ENCODE measurements around the gene FAM47E. TPM values are rescaled to one million over a fixed set of nuclear protein-coding genes. Genes with fewer than 3 reads are reported as not detected.

The FAM47E gene
- total RNA-seq, 1 experiment from 2014 or later: 0.72 TPM

DNA sequence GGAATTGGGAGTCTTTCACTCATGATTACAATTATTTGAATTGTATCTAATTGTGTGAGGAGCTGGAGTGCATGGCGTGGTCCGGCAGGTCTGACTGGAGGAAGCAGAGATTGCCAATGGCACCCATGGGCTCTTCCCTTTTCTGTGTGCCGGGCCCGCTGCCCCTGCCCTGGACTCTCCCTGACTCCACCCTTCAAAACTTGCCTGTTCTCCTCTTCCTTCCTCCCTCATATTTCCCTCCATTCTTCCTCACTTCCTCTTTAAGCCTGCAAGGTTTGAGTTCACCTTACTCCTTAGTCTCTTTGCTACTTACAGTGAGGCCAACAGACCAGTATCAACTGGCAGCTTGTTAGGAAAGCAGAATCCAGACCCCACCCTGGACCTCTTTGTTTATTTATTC is 48.5 kb downstream of the FAM47E start:
- Histone ChIP-seq H3K4me1 (ENCODE audit: control insufficient read depth, insufficient read depth, low read length) (peaks cover 17% of the 10 kb centered on the region), H3K9me3 (ENCODE audit: control insufficient read depth, insufficient read depth, low read depth, low read length) (no peaks in the 10 kb centered on the region), H3K27me3 (ENCODE audit: control insufficient read depth, insufficient read depth, low read length) (no peaks in the 10 kb centered on the region), H3K27ac (ENCODE audit: low read length) (no peak overlapping the region), H3K36me3 (ENCODE audit: control insufficient read depth, insufficient read depth, low read length) (no peaks in the 10 kb centered on the region), H3K4me3 (ENCODE audit: low read depth in 2 of 2, low read length in 2 of 2) (no peak overlapping the region)
- in situ Hi-C loops (cut with HindIII; ENCODE audit: low pct_unique_long_range_greater_than_20kb, low sequenced_read_pairs) (no loop called here), intact Hi-C loops (cut with micrococcal nuclease; ENCODE audit: unreplicated experiment) (no loop called here)
- TF ChIP-seq SIN3A (IDR thresholded peaks at IDR 0.05; ENCODE audit: borderline replicate concordance, insufficient read depth, low read depth, low read length) (no peak), POLR2AphosphoS5 (IDR thresholded peaks at IDR 0.05; ENCODE audit: low read depth, low read length) (no peak), TCF7L2 (IDR thresholded peaks at IDR 0.05; ENCODE audit: low read depth, low read length) (no peak)
- TF ChIP-seq, protein P1, sequence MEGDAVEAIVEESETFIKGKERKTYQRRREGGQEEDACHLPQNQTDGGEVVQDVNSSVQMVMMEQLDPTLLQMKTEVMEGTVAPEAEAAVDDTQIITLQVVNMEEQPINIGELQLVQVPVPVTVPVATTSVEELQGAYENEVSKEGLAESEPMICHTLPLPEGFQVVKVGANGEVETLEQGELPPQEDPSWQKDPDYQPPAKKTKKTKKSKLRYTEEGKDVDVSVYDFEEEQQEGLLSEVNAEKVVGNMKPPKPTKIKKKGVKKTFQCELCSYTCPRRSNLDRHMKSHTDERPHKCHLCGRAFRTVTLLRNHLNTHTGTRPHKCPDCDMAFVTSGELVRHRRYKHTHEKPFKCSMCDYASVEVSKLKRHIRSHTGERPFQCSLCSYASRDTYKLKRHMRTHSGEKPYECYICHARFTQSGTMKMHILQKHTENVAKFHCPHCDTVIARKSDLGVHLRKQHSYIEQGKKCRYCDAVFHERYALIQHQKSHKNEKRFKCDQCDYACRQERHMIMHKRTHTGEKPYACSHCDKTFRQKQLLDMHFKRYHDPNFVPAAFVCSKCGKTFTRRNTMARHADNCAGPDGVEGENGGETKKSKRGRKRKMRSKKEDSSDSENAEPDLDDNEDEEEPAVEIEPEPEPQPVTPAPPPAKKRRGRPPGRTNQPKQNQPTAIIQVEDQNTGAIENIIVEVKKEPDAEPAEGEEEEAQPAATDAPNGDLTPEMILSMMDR (IDR thresholded peaks at IDR 0.05): no peak
- TF ChIP-seq, protein P2, sequence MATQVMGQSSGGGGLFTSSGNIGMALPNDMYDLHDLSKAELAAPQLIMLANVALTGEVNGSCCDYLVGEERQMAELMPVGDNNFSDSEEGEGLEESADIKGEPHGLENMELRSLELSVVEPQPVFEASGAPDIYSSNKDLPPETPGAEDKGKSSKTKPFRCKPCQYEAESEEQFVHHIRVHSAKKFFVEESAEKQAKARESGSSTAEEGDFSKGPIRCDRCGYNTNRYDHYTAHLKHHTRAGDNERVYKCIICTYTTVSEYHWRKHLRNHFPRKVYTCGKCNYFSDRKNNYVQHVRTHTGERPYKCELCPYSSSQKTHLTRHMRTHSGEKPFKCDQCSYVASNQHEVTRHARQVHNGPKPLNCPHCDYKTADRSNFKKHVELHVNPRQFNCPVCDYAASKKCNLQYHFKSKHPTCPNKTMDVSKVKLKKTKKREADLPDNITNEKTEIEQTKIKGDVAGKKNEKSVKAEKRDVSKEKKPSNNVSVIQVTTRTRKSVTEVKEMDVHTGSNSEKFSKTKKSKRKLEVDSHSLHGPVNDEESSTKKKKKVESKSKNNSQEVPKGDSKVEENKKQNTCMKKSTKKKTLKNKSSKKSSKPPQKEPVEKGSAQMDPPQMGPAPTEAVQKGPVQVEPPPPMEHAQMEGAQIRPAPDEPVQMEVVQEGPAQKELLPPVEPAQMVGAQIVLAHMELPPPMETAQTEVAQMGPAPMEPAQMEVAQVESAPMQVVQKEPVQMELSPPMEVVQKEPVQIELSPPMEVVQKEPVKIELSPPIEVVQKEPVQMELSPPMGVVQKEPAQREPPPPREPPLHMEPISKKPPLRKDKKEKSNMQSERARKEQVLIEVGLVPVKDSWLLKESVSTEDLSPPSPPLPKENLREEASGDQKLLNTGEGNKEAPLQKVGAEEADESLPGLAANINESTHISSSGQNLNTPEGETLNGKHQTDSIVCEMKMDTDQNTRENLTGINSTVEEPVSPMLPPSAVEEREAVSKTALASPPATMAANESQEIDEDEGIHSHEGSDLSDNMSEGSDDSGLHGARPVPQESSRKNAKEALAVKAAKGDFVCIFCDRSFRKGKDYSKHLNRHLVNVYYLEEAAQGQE (IDR thresholded peaks at IDR 0.05; ENCODE audit: insufficient read depth in 1 of 2, low read depth in 2 of 2, low read length in 1 of 2): no peak
- ChIA-PET POLR2A (no interaction called here), CTCF (no interaction called here)
- no TSS peak for BruUV-seq (replicated peaks)
- no peak for DNase-seq (ENCODE audit: low read depth, low spot score)
- no peak for ATAC-seq

- peak overlapping the region; percentile 55 for H3K27ac ChIP-seq (ENCODE audit: low read length)
- no peaks in the 10 kb centered on the region for H3K36me3 ChIP-seq (ENCODE audit: control insufficient read depth, insufficient read depth, low read length)
- no peak for TF ChIP-seq SIN3A (IDR thresholded peaks at IDR 0.05; ENCODE audit: borderline replicate concordance, insufficient read depth, low read depth, low read length)
- TF ChIP-seq, protein P2 (IDR thresholded peaks at IDR 0.05; ENCODE audit: insufficient read depth in 1 of 2, low read depth in 2 of 2, low read length in 1 of 2): no peak
- TF ChIP-seq TCF7L2 (IDR thresholded peaks at IDR 0.05; ENCODE audit: low read depth, low read length): no peak
- no peak for TF ChIP-seq POLR2AphosphoS5 (IDR thresholded peaks at IDR 0.05; ENCODE audit: low read depth, low read length)
- TF ChIP-seq, protein P1 (IDR thresholded peaks at IDR 0.05): no peak
- no TSS peak for BruUV-seq (replicated peaks)
- H3K27me3 ChIP-seq (ENCODE audit: control insufficient read depth, insufficient read depth, low read length): no peaks in the 10 kb centered on the region
- H3K4me3 ChIP-seq (ENCODE audit: low read depth in 2 of 2, low read length in 2 of 2): no peak overlapping the region
- in situ Hi-C loops (cut with HindIII; ENCODE audit: low pct_unique_long_range_greater_than_20kb, low sequenced_read_pairs) (no loop called here), intact Hi-C loops (cut with micrococcal nuclease; ENCODE audit: unreplicated experiment) (no loop called here)
- H3K9me3 ChIP-seq (ENCODE audit: control insufficient read depth, insufficient read depth, low read depth, low read length): no peaks in the 10 kb centered on the region
- ChIA-PET POLR2A (no interaction called here), CTCF (no interaction called here)
- peak; percentile 64 for ATAC-seq
- peaks cover 17% of the 10 kb centered on the region for H3K4me1 ChIP-seq (ENCODE audit: control insufficient read depth, insufficient read depth, low read length)
- peak; percentile 65 for DNase-seq (ENCODE audit: low read depth, low spot score)
These were observed 49.7 kb downstream of the FAM47E start for GRCh38 chr4:76301068-76301774.

Measured in Panc1 (cell line).